HCT116 (cell line): ENCODE measurements around the gene TMCO4. TPM values are rescaled to one million over a fixed set of nuclear protein-coding genes. Genes with fewer than 3 reads are reported as not detected.
A peak's percentile ranks its signal among the peaks of the same experiment; 100 is the strongest.

ENCODE experiments used
- ATAC-seq: fragments of 200-7000 bp; cut with Tn5 transposase; 2 replicates; pipeline ENCODE4 v1.9.1; 2020; ENCODE audit warnings: mild to moderate bottlenecking, moderate library complexity
- BruUV-seq: library from RNA; stranded (reverse); fragments of 400-500 nt; replicated peaks from 2 replicates; lab custom pipeline; 2021; lab: Mats Ljungman, UMichigan
- CTCF ChIA-PET: fragments of 300-600 bp; sonication (Branson Sonifier 250); formaldehyde crosslinking; loops from one replicate; lab custom pipeline; 2021; ENCODE audit warnings: antibody characterized with exemption; lab: Charles Lee
- POLR2A ChIA-PET: fragments of 300-600, 350-600 bp; sonication (Branson Sonifier 250); formaldehyde crosslinking; loops from one replicate; lab custom pipeline; 2021; ENCODE audit warnings: antibody characterized with exemption; lab: Charles Lee
- RAD21 ChIA-PET, 2 experiments: fragments of 300-600 bp; sonication (Branson Sonifier 250); formaldehyde crosslinking; loops; one replicate each; lab custom pipeline; 2023; ENCODE audit warnings: low total read pairs in 2 of 2; ENCODE audit not compliant: uncharacterized antibody in 2 of 2, unreplicated experiment in 2 of 2, low non-redundant PET in 1 of 2; lab: Charles Lee
- DNase-seq: peaks from one replicate; pipeline ENCODE4 v3.0.0-alpha.2; 2010; ENCODE audit warnings: low read depth, low spot score
- H2AFZ ChIP-seq: fragments of 200-600 bp; shearing (Covaris generic), sonication (generic); 2 replicates; pipeline ENCODE4 v1.6.1; 2017; ENCODE audit warnings: low read depth, mixed run types, mixed read lengths, antibody characterized with exemption, low read length; ENCODE audit not compliant: poor library complexity, severe bottlenecking
- H3K27ac ChIP-seq: 2 replicates; pipeline ENCODE4 v1.5.1; 2012; ENCODE audit warnings: low read depth, low read length
- H3K27me3 ChIP-seq: fragments of 200-600 bp; sonication (generic); 2 replicates; pipeline ENCODE4 v1.6.1; 2016; ENCODE audit warnings: mixed run types, low read length, mixed read lengths; ENCODE audit not compliant: insufficient read depth
- H3K36me3 ChIP-seq, 2 experiments: fragments of 200-500 bp in 1 of 2; fragments of 200-600 bp in 1 of 2; sonication (Bioruptor generic) in 1 of 2; sonication (generic) in 1 of 2; 2 replicates each; pipeline versions ENCODE4 v1.5.1 to v1.6.1; 2014 to 2016; ENCODE audit warnings: low read length in 2 of 2, inconsistent platforms in 1 of 2, mixed read lengths in 1 of 2, mixed run types in 1 of 2; ENCODE audit not compliant: insufficient read depth in 2 of 2, control insufficient read depth in 1 of 2
- H3K4me1 ChIP-seq, 2 experiments: fragments of 200-600 bp in 1 of 2; sonication (generic) in 1 of 2; 2 replicates each; pipeline versions ENCODE4 v1.5.1 to v1.6.1; 2012 to 2017; ENCODE audit warnings: low read length in 2 of 2, inconsistent platforms in 1 of 2, mild to moderate bottlenecking in 1 of 2, mixed read lengths in 1 of 2, mixed run types in 1 of 2, moderate library complexity in 1 of 2; ENCODE audit not compliant: insufficient read depth in 2 of 2, control insufficient read depth in 1 of 2
- H3K4me2 ChIP-seq: fragments of 200-600 bp; sonication (generic); 2 replicates; pipeline ENCODE4 v1.6.1; 2017; ENCODE audit warnings: mixed run types, low read length, mixed read lengths
- H3K4me3 ChIP-seq, 2 experiments: fragments of 200-600 bp in 1 of 2; sonication (generic) in 1 of 2; replicated peaks in 1 of 2; 2 replicates each; pipeline ENCODE4 v1.5.1; 2011 to 2016; ENCODE audit warnings: low read length in 2 of 2, control low read depth in 1 of 2, low read depth in 1 of 2, mild to moderate bottlenecking in 1 of 2, mixed read lengths in 1 of 2, mixed run types in 1 of 2
- H3K79me2 ChIP-seq: fragments of 200-600 bp; sonication (generic); 2 replicates; pipeline ENCODE4 v1.6.1; 2017; ENCODE audit warnings: mild to moderate bottlenecking, mixed run types, low read length, moderate library complexity, mixed read lengths; ENCODE audit not compliant: insufficient read depth
- H3K9ac ChIP-seq: fragments of 200-600 bp; sonication (generic); 2 replicates; pipeline ENCODE4 v1.6.1; 2016; ENCODE audit warnings: low read length, mixed read lengths
- H3K9me2 ChIP-seq: fragments of 200-600 bp; sonication (generic), shearing (Covaris generic); 2 replicates; pipeline ENCODE4 v1.6.1; 2017; ENCODE audit warnings: mixed run types, mild to moderate bottlenecking, moderate library complexity; ENCODE audit not compliant: insufficient read depth
- H3K9me3 ChIP-seq, 2 experiments: fragments of 200-500 bp in 1 of 2; fragments of 200-600 bp in 1 of 2; sonication (Bioruptor generic) in 1 of 2; sonication (generic) in 1 of 2; 2 replicates each; pipeline ENCODE4 v1.6.1; 2014 to 2017; ENCODE audit warnings: low read length in 2 of 2, mixed read lengths in 2 of 2, inconsistent platforms in 1 of 2, low read depth in 1 of 2, mild to moderate bottlenecking in 1 of 2, mixed run types in 1 of 2, moderate library complexity in 1 of 2; ENCODE audit not compliant: control insufficient read depth in 1 of 2, insufficient read depth in 1 of 2
- H4K20me1 ChIP-seq: fragments of 200-600 bp; sonication (generic), shearing (Covaris generic); 2 replicates; pipeline ENCODE4 v1.6.1; 2017; ENCODE audit warnings: mixed run types, mild to moderate bottlenecking, moderate library complexity; ENCODE audit not compliant: insufficient read depth
- EGR1 ChIP-seq: IDR thresholded peaks from 2 replicates; pipeline ENCODE4 v1.6.1; 2012; ENCODE audit warnings: low read depth
- ELF1 ChIP-seq: IDR thresholded peaks from 2 replicates; pipeline ENCODE4 v1.6.1; 2012; ENCODE audit warnings: low read depth, borderline replicate concordance
- EZH2 ChIP-seq: fragments of 200-600 bp; sonication (generic); IDR thresholded peaks from 2 replicates; pipeline ENCODE4 v1.6.1; 2017; ENCODE audit warnings: antibody characterized with exemption, mixed run types
- EZH2phosphoT487 ChIP-seq: fragments of 200-600 bp; IDR thresholded peaks from 2 replicates; pipeline ENCODE4 v1.6.1; 2018; ENCODE audit warnings: antibody characterized with exemption, borderline replicate concordance
- FOSL1 ChIP-seq: IDR thresholded peaks from 2 replicates; pipeline ENCODE4 v1.6.1; 2012; ENCODE audit warnings: low read depth
- POLR2AphosphoS5 ChIP-seq: IDR thresholded peaks from 2 replicates; pipeline ENCODE4 v1.6.1; 2011; ENCODE audit warnings: mild to moderate bottlenecking, low read depth, low read length, moderate library complexity
- RAD21 ChIP-seq: IDR thresholded peaks from 2 replicates; pipeline ENCODE4 v1.6.1; 2012; ENCODE audit warnings: low read depth, mild to moderate bottlenecking
- SIN3A ChIP-seq: IDR thresholded peaks from 2 replicates; pipeline ENCODE4 v1.6.1; 2012; ENCODE audit warnings: low read depth
- YY1 ChIP-seq: IDR thresholded peaks from 2 replicates; pipeline ENCODE4 v1.6.1; 2011; ENCODE audit warnings: low read length, low read depth, moderate library complexity, mild to moderate bottlenecking; ENCODE audit not compliant: insufficient replicate concordance; ENCODE audit errors: extremely low read depth
- ZFX ChIP-seq: fragments of 450-650 bp; IDR thresholded peaks from 2 replicates; pipeline ENCODE4 v1.6.1; 2017
- ZNF274 ChIP-seq: fragments of 200-500 bp; sonication (Bioruptor generic); IDR thresholded peaks from 2 replicates; pipeline ENCODE4 v1.6.1; 2014; ENCODE audit warnings: mild to moderate bottlenecking, low read depth, low read length, inconsistent platforms
- intact Hi-C: fragments of 100-400 bp; cut with micrococcal nuclease; formaldehyde crosslinking; loops from 2 replicates; pipeline ENCODE4 v1.10.0; 2022
- total RNA-seq: library from RNA; stranded (reverse); gene quantifications from one replicate; pipeline ENCODE4 v1.2.1, GENCODE V29; 2021; ENCODE audit not compliant: unreplicated experiment
- TF ChIP-seq, protein P1 (sequence below): IDR thresholded peaks from 2 replicates; pipeline ENCODE4 v1.6.1; 2012
- TF ChIP-seq, protein P2 (sequence below): IDR thresholded peaks from 2 replicates; pipeline ENCODE4 v1.6.1; 2011; ENCODE audit warnings: mild to moderate bottlenecking, low read length, moderate library complexity; ENCODE audit not compliant: insufficient replicate concordance; ENCODE audit errors: extremely low read depth
- TF ChIP-seq, protein P3 (sequence below), 3 experiments: fragments of 200-600 bp in 1 of 3; sonication (generic) in 1 of 3; IDR thresholded peaks in 2 of 3; conservative IDR thresholded peaks in 1 of 3; 2 replicates each; pipeline ENCODE4 v1.5.1; 2012 to 2017; ENCODE audit warnings: low read depth in 2 of 3, low read length in 2 of 3, antibody characterized with exemption in 1 of 3, borderline replicate concordance in 1 of 3, control low read depth in 1 of 3, mild to moderate bottlenecking in 1 of 3, mixed read lengths in 1 of 3, mixed run types in 1 of 3, moderate library complexity in 1 of 3; ENCODE audit not compliant: insufficient read depth in 1 of 3

Gene TMCO4
- total RNA-seq, 1 experiment from 2014 or later = 12.7 TPM

DNA sequence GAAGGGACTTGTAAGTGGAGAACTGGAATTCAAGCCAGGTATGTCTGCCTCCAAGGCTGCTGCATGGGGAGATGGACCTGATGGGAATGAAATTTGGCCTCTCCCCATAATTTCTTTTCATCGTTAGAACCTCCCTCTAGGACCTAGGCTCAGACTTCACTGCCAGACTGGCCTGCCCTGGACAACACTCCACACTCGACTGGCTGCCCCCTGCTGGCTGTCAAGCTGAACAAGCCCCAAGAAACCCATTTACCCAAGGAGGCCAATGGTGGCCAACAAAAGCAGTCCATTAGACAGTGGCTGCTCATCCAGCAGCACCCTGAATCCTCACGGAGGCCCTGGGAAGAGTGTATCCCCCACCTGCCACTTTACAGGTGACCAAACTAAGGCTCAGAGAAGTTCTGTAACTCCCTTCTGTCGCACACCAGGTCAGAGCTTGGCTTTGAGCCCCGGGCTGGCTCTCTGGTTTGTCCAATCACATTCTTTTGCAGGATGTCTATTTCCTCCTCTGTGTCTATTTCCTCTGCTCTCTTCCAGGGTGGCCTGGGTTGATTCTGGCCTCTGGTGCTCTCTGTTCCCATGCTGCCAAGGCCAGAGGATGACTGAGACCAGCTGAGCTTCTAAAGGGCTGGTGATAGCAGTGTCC, 11.6 kb upstream of the TMCO4 start:
- Histone ChIP-seq H3K79me2 (no peaks in the 10 kb centered on the region), H3K36me3 (no peaks in the 10 kb centered on the region), H3K4me2 (no peak overlapping the region), H3K9ac (no peak overlapping the region), H3K4me3 (no peak overlapping the region), H3K9me3 (no peaks in the 10 kb centered on the region)
- DNase-seq = peak; percentile 34
- CTCF ChIA-PET = interaction anchor here (0.8 to 1.4 kb wide), 8 partner anchors 8 to 95 kb away, joined by 3 to 6 read pairs (median 3); partner anchors contain the start of gene OTUD3
- ATAC-seq = peak; percentile 94
- no peak for TF ChIP-seq ZFX
- TF ChIP-seq, protein P1, sequence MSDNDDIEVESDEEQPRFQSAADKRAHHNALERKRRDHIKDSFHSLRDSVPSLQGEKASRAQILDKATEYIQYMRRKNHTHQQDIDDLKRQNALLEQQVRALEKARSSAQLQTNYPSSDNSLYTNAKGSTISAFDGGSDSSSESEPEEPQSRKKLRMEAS = no peak
- TF ChIP-seq ELF1 = no peak
- TF ChIP-seq POLR2AphosphoS5 = no peak
- no peak for TF ChIP-seq FOSL1
- no peak for TF ChIP-seq SIN3A
- TF ChIP-seq EZH2 = no peak
- peak; percentile 26 for TF ChIP-seq YY1
- TF ChIP-seq ZNF274 = no peak
- peak; percentile 63 for TF ChIP-seq RAD21
- TF ChIP-seq EZH2phosphoT487 = no peak
- TF ChIP-seq EGR1 = no peak
- TF ChIP-seq, protein P2, sequence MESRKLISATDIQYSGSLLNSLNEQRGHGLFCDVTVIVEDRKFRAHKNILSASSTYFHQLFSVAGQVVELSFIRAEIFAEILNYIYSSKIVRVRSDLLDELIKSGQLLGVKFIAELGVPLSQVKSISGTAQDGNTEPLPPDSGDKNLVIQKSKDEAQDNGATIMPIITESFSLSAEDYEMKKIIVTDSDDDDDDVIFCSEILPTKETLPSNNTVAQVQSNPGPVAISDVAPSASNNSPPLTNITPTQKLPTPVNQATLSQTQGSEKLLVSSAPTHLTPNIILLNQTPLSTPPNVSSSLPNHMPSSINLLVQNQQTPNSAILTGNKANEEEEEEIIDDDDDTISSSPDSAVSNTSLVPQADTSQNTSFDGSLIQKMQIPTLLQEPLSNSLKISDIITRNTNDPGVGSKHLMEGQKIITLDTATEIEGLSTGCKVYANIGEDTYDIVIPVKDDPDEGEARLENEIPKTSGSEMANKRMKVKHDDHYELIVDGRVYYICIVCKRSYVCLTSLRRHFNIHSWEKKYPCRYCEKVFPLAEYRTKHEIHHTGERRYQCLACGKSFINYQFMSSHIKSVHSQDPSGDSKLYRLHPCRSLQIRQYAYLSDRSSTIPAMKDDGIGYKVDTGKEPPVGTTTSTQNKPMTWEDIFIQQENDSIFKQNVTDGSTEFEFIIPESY = no peak
- TF ChIP-seq, protein P3, sequence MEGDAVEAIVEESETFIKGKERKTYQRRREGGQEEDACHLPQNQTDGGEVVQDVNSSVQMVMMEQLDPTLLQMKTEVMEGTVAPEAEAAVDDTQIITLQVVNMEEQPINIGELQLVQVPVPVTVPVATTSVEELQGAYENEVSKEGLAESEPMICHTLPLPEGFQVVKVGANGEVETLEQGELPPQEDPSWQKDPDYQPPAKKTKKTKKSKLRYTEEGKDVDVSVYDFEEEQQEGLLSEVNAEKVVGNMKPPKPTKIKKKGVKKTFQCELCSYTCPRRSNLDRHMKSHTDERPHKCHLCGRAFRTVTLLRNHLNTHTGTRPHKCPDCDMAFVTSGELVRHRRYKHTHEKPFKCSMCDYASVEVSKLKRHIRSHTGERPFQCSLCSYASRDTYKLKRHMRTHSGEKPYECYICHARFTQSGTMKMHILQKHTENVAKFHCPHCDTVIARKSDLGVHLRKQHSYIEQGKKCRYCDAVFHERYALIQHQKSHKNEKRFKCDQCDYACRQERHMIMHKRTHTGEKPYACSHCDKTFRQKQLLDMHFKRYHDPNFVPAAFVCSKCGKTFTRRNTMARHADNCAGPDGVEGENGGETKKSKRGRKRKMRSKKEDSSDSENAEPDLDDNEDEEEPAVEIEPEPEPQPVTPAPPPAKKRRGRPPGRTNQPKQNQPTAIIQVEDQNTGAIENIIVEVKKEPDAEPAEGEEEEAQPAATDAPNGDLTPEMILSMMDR (IDR thresholded peaks at IDR 0.05 in 2 of 3, conservative IDR thresholded peaks at IDR 0.05 in 1 of 3; ENCODE audit: borderline replicate concordance in 1 of 3, insufficient read depth in 1 of 3, low read depth in 2 of 3, low read length in 2 of 3) = peak; percentile 64 to 75 (median 69); a peak in 5 of 6 replicates
- TF ChIP-seq, all 23 proteins: peak for 3
- H3K27me3 ChIP-seq = no peaks in the 10 kb centered on the region
- H3K9me2 ChIP-seq = no peaks in the 10 kb centered on the region
- ChIA-PET POLR2A (no interaction called here), RAD21 (no interaction called here)
- no peak overlapping the region for H3K27ac ChIP-seq
- no TSS peak for BruUV-seq
- intact Hi-C loops = loop anchor here (1.0 to 5.0 kb wide), 3 partner anchors 49 to 149 kb away; partner anchors contain the start of gene HTR6
- no peaks in the 10 kb centered on the region for H4K20me1 ChIP-seq
- peak overlapping the region; percentile 38 for H2AFZ ChIP-seq
- no peaks in the 10 kb centered on the region; a peak in 1 of 4 replicates for H3K4me1 ChIP-seq
